Cardiac fibroblast (primary cell): Measurements from ENCODE around the gene MRPS11.
"Not testable (repeated sequence)": the region's sequence is repeated elsewhere in the genome, so short reads cannot be mapped to it uniquely, and the experiment has no call there.

Experiments used
- DNase-seq, 2 donors: peaks; one replicate each; pipeline versions ENCODE4 v3.0.0 to v3.0.0-alpha.2; 2010; ENCODE audit warnings: low read depth in 2 of 2
- H3K4me3 ChIP-seq, 2 donors: replicated peaks in 1 of 2; 1 replicate in 1 of 2; 2 replicates in 1 of 2; pipeline ENCODE4 v1.5.1; 2011; ENCODE audit warnings: low read depth in 2 of 2, low read length in 2 of 2, mild to moderate bottlenecking in 2 of 2, moderate library complexity in 1 of 2
- TF ChIP-seq, protein P1 (sequence below): IDR thresholded peaks from one replicate; pipeline ENCODE4 v1.5.1; 2011; ENCODE audit warnings: low read depth, mild to moderate bottlenecking, low read length, inconsistent platforms

Gene MRPS11

DNA sequence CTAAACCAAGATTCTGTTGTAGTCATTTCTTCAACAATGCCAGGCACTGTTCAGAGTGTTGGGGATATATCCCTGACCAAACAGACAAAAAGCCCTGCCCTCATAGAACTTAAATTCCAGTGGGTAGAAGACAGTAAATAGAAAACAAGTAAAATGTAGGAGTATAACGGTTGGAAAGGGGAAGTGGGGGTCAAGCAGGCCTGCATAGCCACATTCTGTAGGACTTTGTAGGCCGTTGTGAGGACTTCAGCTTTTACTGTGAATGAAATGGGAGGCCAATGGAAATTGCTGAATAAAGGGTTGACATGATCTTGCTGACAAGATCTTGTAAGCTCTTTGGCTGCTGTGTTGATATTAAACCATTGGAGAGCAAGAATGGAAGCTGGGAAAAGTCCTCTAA lies 1.8 kb downstream of the MRPS11 start:
- no peak overlapping the region for H3K4me3 ChIP-seq
- no peak for DNase-seq
- TF ChIP-seq, protein P1, sequence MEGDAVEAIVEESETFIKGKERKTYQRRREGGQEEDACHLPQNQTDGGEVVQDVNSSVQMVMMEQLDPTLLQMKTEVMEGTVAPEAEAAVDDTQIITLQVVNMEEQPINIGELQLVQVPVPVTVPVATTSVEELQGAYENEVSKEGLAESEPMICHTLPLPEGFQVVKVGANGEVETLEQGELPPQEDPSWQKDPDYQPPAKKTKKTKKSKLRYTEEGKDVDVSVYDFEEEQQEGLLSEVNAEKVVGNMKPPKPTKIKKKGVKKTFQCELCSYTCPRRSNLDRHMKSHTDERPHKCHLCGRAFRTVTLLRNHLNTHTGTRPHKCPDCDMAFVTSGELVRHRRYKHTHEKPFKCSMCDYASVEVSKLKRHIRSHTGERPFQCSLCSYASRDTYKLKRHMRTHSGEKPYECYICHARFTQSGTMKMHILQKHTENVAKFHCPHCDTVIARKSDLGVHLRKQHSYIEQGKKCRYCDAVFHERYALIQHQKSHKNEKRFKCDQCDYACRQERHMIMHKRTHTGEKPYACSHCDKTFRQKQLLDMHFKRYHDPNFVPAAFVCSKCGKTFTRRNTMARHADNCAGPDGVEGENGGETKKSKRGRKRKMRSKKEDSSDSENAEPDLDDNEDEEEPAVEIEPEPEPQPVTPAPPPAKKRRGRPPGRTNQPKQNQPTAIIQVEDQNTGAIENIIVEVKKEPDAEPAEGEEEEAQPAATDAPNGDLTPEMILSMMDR: no peak

DNA sequence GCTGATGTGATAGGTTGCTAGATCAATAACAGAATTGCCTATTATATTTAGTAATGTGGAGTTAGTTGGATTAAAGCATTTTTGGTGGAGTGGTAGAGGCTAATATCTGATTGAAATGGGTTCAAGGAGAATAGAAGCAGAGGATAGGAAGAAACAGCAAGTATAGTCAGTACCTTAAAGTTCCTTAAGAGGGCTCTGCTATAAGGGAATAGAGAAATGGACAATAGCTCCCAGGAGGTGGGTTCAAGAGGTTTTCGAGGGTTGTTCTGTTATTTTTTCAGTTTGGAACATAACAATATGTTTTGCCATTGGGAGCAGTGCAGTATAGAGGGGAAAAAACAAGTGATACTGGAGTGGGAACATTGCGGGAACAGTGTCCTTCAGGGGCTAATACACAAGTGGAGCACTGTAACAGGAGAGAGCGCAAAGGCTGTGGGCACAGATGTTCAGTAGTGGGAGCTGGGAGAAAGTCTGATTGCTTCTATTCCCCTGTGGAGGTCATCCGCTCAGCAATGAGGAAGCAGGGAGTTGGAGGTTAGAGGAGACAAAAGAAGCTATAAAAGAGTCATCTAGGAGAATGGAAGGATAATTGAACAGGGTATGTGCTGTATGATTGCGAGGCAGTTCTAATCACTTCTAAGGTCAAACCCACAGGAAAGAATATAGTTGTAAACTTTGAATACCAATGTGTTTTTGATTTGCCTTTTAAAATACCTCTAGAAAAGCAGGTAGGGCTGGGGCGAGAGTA lies 3.3 kb downstream of the MRPS11 start:
- TF ChIP-seq, protein P1: no peak
- H3K4me3 ChIP-seq: no peak overlapping the region
- DNase-seq: no peak

DNA sequence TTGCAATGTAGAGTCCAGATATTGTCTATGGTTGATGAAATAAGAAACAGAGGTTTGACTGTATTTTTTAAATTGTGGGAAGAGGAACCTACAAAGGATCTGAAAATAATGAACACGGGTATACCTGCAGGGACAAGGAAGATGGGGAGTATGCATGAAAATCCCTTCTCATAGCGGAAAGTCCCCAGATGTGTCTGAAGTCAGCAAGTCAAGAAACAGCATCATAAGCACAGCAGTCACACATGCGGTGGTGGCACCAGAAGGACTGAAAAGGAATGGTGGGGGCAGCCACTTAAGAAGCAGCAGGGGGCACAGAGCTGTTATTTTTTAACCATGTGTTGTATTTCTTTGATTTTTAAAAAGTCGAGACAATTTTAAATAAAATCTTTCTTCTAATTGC lies 4.7 kb downstream of the MRPS11 start:
- no peak overlapping the region for H3K4me3 ChIP-seq
- no peak for DNase-seq

DNA sequence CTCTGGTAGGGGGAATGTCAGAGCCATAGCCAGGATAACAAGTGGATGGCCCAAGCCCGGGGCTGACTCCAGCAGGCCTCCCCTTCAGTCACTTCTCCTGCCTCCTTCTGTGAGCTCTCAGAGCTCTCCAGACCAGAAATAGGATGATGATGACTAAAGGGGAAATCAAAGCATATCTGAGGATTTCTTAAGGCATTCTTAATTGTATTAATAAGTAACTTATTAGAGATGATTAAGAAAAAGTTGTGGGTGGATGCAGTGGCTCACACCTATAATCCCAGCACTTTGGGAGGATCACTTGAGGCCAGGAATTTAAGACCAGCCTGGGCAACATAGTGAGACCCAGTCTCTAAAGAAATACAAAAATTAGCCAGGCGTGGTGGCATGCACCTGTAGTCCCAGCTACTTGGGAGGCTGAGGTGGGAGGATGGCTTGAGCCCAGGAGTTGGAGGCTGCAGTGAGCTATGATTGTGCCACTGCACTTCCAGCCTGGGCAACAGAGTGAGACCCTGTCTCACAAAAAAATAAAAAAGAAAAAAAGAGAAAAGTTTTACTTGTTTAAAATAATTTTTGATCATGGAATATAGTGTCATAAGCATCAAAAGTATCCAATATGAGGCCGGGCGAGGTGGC lies 6.3 kb downstream of the MRPS11 start:
- not testable (repeated sequence) for DNase-seq, H3K4me3 ChIP-seq

More for the DNA sequence above, 4.7 kb downstream of the MRPS11 start:
- TF ChIP-seq, protein P1: no peak

DNA sequence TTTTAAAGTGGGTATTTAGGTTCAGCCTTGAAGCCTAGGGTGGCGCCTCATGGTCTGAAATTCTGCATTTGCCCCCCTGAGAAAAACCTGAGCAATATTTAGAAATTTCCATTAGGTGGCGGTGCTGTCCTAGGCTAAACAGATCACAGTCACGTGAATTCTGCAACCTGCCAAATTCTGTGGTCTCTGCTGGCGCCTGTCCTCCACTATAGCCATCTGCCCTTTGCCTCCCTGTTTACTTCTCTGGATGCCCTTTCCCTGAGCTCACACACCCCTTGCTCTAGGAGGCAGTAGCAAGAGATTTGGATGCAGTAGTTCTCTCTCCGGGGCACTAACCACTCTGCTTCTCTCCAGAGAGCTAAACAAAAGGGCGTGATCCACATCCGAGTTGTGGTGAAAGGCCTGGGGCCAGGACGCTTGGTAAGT lies 9.1 kb downstream of the MRPS11 start:
- TF ChIP-seq, protein P1: peak; percentile 48
- no peak overlapping the region for H3K4me3 ChIP-seq
- DNase-seq: peak; percentile 57 to 65

DNA sequence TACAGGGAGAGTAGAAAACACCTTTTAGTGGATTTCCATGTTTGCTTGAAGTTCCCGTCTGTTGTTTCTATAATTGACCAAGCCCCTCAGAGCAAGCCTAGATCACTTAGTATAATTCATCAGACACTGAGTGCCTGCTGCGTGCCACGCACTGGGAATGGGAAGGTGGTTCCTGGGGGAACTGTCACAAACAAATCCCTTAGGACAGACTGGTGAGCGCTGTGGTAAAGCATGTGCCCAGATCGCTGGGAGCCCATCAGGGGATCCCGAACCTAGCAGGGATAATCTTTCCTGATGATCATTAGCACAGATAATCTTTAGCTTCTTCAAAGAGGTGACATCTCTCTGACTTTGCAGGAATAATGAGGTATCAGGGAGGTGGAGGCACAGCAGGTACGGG lies 9.6 kb downstream of the MRPS11 start:
- TF ChIP-seq, protein P1: no peak
- no peak overlapping the region for H3K4me3 ChIP-seq
- no peak for DNase-seq

DNA sequence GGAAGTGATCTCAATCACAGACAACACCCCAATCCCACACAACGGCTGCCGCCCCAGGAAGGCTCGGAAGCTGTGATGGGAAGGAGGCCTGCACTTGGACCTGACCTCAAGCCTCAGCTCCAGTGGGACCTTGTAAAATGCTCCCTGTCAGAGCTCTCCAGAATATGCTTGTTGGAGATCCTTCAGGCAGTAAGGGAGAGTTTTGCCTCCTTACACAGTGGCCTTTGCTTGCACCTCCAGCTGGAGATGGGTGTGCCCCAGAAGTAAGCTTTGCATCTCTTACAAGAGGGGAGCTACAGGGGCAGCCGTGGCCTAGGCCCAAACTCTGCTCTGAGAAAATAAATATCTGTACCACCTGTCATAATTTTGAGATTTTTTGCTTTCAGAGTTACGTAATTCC lies 10.4 kb downstream of the MRPS11 start:
- no peak overlapping the region for H3K4me3 ChIP-seq
- TF ChIP-seq, protein P1: no peak
- DNase-seq: no peak
